Fibroblast of skin of left biceps (primary cell): ENCODE data around the gene ACCS.
A peak's percentile ranks its signal among the peaks of the same experiment; 100 is the strongest.

ENCODE experiments used
- DNase-seq, 2 experiments: peaks; one replicate each; pipeline ENCODE4 v3.0.0-alpha.2; 2013; ENCODE audit warnings: low read depth in 2 of 2

ACCS gene, protein sequence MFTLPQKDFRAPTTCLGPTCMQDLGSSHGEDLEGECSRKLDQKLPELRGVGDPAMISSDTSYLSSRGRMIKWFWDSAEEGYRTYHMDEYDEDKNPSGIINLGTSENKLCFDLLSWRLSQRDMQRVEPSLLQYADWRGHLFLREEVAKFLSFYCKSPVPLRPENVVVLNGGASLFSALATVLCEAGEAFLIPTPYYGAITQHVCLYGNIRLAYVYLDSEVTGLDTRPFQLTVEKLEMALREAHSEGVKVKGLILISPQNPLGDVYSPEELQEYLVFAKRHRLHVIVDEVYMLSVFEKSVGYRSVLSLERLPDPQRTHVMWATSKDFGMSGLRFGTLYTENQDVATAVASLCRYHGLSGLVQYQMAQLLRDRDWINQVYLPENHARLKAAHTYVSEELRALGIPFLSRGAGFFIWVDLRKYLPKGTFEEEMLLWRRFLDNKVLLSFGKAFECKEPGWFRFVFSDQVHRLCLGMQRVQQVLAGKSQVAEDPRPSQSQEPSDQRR

DNA sequence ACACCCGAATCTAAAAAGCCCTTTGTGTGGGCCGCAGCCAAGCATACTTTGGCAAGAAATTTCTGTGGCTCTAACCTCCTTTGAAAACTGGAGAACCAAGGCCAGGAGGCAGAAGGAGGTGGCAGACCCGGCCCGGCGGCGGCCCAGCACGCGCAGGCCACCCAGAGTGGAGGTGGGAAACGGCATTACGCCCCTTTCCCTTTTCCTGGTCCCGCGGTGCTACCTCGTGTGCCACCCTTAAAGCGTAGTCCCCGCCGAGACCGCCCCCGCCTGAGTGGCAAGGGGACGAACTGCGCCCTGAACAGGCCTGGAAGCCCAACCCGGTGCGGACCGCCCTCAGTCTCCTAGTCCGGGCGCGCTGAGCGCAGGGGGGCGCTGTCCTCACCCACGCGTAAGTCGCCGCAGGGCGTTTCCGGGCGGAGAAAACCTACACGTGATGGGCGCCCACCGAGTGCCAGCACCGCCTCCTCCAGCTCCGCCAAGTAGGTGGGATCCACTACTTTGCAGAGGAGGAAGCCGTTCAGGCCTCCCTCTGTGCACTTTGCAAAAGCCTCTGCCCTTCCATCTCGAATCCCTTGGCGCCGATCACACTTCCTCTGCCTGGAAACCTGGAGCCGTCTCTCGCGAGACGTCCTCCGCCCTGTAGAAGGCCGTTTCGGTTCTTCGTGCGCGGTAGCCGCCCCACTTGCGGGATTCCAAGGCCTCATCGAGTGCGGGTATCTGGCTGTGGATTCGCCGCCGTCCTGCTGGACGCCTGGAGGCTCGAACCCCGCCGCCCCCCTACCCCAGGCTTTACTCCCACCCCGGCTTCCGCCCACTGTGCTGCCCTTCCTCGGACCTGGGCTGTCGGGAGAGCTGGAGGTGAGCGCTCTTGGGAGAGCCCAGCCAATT lies at the start of gene ACCS:
Gene ACCS (plus strand): TSS at position 430 of the 891 bp plus-strand sequence. CDS start 1,358 bp downstream, outside the sequence.
- DNase-seq, result peak; percentile 78 to 79

- DNase-seq, result no peak
Measured at GRCh38 chr11:44016546-44017442, 49.3 kb upstream of the ACCS start.

DNA sequence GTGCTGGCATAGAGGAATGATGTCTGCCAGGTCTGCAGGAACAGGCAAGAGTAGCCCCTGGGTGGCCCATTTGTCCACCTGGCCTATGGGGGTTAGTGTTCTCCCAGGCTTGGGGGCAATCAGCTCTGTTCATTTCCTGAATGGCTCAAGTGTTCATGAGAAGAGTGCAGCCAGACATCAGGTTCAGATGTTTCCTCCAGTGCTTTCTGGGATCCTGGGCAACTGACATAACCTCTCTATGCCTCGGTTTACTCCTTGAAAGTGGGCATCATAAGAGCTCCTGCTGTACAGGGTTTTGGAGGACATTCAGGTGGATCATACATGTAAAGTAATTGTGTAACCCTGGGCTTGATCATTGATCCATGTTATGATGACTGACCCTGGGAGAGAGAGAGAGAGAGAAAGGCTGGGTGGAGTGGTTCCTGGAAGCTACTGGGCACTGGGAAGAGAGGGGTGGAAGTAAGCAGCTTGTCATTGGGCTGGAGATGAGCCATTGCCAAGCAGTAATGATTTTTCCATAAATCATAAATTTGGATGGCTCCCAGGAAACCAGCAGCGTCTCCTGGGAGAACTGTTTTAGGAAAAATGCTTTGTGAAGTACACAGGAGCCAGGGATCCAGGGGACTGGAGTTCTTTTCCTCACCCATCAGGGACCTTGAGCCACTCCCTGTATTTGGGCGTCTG lies 48.5 kb upstream of the ACCS start:
- no peak for DNase-seq

GRCh38 chr11:44018127-44018521 lies 47.9 kb upstream of the ACCS start:
- DNase-seq, result no peak

GRCh38 chr11:44018829-44019228 lies 47.2 kb upstream of the ACCS start:
- DNase-seq, result peak in 1 of 2 experiments; percentile 50

DNA sequence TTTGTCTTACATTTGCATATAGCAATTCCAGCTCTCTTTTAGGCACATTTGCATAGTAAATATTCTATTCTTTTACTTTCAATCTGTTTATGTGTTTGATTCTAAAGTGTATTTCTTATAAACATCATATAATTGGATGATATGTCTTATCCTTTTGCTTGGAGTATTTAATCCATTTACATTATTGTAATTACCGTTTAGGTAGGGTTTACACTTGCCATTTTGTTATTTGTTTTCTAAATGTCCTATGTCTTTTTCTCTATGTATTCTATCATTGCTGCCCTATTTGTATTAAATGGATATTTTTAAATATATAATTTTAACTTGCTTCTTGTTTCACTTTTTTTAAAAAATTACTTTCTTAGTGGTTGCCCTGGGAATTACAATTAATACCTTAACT lies 41.1 kb upstream of the ACCS start:
- no peak for DNase-seq

DNA sequence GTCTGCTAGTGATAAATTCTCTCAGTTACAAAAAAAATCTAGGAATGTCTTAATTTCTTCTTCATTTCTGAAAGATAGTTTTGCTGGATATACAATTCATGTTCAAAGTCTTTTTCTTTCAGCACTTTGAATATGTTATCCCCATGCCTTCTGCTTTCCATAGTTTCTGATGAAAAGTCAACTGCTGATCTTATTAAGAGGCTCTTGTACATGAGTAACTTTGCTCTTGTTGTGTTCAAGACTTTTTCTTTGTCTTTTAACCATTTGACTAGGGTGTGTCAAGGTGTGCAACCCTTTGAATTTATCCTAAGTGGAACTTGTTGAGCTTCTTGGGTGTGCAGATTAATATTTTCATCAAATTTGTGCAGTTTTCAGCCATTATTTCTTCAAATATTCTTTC lies 40.3 kb upstream of the ACCS start:
- DNase-seq, result no peak

DNA sequence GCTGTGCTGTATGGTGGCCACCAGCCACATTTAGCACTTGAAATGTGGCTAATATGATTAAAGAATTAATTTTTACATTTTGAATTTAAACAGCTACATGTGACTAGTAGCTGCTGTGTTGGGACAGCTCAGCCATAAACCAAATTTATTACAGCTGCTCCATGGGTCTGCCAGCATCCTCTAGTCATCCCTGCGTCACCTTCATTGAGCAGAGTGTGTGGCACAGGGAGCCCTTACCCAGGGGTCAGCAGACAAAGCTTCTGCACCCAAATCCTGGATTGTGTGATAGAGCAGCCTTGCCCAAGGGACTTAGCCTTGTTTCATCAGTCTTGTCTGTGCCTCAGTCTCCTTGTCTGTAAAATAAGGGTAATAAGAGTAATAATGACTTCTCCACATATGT lies 37.7 kb upstream of the ACCS start:
- DNase-seq, result no peak

DNA sequence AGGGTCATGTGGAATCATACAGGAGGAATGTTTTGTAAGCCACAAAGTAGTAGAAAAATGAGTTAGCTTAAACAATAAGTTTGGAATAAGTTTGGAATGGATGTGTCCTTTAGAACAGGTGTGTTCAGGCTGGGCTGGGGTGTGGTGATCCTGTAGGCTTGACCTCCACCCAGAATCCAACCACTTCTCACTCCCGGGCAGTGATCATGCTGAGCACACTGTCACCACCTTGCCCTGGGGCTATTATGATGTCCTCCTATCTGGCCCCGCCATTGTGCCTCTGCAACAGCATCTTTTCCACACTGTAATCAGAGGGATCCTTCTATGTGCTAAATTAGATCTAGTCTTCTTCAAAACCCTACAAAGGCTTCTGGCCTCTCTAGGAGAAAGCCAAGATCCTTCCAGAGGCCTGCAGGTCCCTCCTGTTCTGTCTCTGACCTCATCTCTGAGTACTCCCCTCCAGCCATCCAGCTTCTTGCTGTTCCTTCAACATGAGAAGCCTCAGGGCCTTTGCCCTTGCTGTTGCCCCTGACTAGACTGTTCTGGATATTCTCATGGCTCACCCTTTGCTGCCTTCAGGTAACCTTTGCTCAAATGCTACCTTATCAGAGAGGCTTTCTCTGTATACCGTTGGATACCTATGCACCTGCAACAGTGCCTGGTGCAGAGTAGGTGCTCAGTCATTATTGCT lies 37.1 kb upstream of the ACCS start:
- no peak for DNase-seq

DNA sequence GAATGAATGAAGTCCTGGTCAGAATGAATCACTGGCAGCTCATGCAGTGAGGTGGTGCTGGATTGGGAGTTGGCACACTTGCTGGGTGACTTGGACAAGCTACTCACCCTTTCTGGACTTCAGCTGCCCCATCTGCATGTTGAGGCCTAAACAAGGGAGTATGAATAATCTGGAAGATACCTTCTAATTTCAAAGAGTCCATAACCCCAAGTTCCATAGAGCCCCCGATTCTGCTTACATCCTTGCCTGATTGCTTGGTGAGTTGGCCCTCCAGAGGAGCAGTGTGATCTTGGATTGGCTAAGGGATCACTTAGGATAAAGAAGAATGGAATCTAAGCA lies 36.6 kb upstream of the ACCS start:
- no peak for DNase-seq

- no peak for DNase-seq
Measured at GRCh38 chr11:44029977-44030911, 35.8 kb upstream of the ACCS start.

- no peak for DNase-seq
Measured at GRCh38 chr11:44030996-44031395, 35.1 kb upstream of the ACCS start.

GRCh38 chr11:44031549-44031948 lies 34.5 kb upstream of the ACCS start:
- no peak for DNase-seq

DNA sequence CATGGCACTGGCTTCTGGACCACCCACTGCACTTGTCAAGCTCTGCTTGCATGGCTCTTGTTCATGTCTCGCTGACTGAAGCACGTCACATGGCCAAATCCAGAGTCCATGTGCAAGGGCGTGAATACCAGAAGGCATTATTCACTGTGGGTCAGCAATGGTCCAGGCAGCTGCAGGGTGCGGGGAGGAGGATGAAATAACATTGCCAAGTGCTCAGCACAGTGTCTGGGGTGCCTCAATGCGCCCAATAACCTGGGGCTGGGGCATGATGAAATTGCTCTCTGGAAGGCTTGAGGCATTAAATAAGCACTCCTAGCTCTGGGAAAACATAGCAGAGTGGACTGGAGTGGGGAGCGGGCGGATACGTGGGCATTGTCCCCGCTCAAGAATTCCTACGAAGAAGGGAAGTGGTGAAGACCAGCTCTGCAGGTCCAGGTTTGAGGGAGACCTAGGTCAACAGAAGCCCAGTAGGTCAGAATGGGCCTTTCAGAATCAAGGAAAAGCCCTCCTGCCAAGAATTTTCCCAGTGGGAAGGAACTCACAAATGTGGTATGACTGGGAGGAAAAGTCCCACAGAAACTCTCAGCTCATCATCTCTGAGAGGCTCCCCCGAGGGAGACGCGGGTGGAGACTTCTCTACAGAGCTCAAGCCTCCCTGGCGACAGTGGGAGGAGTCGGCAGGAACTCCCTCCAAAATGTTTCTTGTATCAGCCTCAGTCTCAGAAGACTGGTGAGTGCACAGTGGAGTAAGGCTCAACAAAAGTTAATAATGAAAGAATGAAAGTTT lies 33.6 kb upstream of the ACCS start:
- DNase-seq, result no peak

DNA sequence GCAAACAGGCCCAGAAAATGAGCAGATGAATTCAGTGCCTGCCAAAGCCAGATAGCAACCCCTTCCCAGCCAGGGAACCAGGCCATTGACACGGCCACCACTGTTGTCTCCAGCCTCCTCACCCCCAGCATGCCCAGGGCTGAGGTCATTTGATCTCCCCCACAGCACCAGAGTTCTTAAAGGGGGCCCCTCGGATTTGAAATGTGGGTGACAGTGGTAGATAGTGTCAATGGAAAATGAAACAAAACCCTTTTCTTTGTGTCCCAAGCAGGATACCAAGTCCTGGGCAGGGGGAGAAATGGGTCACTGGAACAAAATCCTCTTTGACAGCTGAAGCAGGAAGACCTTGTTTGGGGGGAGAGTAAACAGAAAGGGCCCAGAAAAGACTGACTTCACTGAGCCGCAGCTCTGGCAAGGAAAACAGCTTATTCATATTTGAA lies 32.6 kb upstream of the ACCS start:
- DNase-seq, result no peak

GRCh38 chr11:44033856-44034255 lies 32.2 kb upstream of the ACCS start:
- no peak for DNase-seq

DNA sequence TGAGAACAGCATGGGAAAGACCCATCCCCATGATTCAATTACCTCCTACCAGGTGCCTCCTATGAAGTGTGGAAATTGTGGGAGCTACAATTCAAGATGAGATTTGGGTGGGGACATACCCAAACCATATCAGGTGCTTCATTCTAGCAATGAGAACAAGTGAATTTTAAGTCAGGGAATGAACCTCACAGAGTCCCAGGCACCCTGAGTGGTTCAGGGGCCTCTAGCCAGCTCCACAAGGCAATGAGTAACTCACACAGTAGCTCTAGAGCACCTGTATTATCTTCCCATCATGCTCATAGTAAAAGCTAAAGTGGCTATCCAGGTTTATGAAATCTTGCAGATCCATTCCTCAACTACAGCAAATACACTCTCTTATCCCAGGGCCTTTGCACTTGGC lies 31.4 kb upstream of the ACCS start:
- DNase-seq, result no peak

GRCh38 chr11:44036811-44037657 lies 29.0 kb upstream of the ACCS start:
- DNase-seq, result peak; percentile 54 to 56
